Nephron progenitor cell (in vitro differentiated cells): ENCODE data around the gene MAGEB17.
A peak's percentile ranks its signal among the peaks of the same experiment; 100 is the strongest.

Experiments
- DNase-seq: peaks from one replicate; pipeline ENCODE4 v3.0.0; 2021
- H3K27ac Mint-ChIP-seq: 2 replicates; pipeline ENCODE4 v1.8.0; 2021; ENCODE audit warnings: mild to moderate bottlenecking, moderate library complexity, mixed read lengths
- H3K27me3 Mint-ChIP-seq: 2 replicates; pipeline ENCODE4 v1.8.0; 2021; ENCODE audit warnings: mild to moderate bottlenecking, low read depth, mixed read lengths; ENCODE audit not compliant: poor library complexity
- H3K36me3 Mint-ChIP-seq: 2 replicates; pipeline ENCODE4 v1.8.0; 2021; ENCODE audit warnings: low read depth, mixed read lengths
- H3K4me1 Mint-ChIP-seq: 2 replicates; pipeline ENCODE4 v1.8.0; 2021; ENCODE audit warnings: mixed read lengths
- H3K4me3 Mint-ChIP-seq: 2 replicates; pipeline ENCODE4 v1.8.0; 2021; ENCODE audit warnings: mild to moderate bottlenecking, moderate library complexity, mixed read lengths
- H3K9me3 Mint-ChIP-seq: 2 replicates; pipeline ENCODE4 v1.8.0; 2021; ENCODE audit warnings: mild to moderate bottlenecking, moderate library complexity, mixed read lengths
- TF ChIP-seq, protein P1 (sequence below): fragments of 200-600 bp; sonication (generic); IDR thresholded peaks from 2 replicates; pipeline ENCODE4 v1.5.0; 2021; ENCODE audit warnings: antibody characterized with exemption

MAGEB17 gene

GRCh38 chrX:16167181-16167580 is at the start of gene MAGEB17:
Gene MAGEB17, plus strand, starts transcription at chrX:16167481. Its CDS starts 2,902 bp downstream, at chrX:16170383.
- H3K4me1 Mint-ChIP-seq, result no peaks in the 10 kb centered on the region
- DNase-seq, result no peak
- H3K4me3 Mint-ChIP-seq, result no peak within 1 kb of the TSS
- TF ChIP-seq, protein P1, sequence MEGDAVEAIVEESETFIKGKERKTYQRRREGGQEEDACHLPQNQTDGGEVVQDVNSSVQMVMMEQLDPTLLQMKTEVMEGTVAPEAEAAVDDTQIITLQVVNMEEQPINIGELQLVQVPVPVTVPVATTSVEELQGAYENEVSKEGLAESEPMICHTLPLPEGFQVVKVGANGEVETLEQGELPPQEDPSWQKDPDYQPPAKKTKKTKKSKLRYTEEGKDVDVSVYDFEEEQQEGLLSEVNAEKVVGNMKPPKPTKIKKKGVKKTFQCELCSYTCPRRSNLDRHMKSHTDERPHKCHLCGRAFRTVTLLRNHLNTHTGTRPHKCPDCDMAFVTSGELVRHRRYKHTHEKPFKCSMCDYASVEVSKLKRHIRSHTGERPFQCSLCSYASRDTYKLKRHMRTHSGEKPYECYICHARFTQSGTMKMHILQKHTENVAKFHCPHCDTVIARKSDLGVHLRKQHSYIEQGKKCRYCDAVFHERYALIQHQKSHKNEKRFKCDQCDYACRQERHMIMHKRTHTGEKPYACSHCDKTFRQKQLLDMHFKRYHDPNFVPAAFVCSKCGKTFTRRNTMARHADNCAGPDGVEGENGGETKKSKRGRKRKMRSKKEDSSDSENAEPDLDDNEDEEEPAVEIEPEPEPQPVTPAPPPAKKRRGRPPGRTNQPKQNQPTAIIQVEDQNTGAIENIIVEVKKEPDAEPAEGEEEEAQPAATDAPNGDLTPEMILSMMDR, result no peak
- H3K27ac Mint-ChIP-seq, result peak within 1 kb of the TSS; percentile 57
- H3K9me3 Mint-ChIP-seq, result no peaks in the 10 kb centered on the region
- no peaks in the 10 kb centered on the region for H3K27me3 Mint-ChIP-seq
- no peaks in the 10 kb centered on the region for H3K36me3 Mint-ChIP-seq

- DNase-seq, result no peak
- H3K4me1 Mint-ChIP-seq, result peaks cover 9% of the 10 kb centered on the region
- H3K36me3 Mint-ChIP-seq, result no peaks in the 10 kb centered on the region
These were observed 47.7 kb upstream of the MAGEB17 start for GRCh38 chrX:16119353-16120220.

GRCh38 chrX:16120431-16120830 is 46.9 kb upstream of the MAGEB17 start:
- Mint-ChIP-seq H3K27ac (no peak overlapping the region), H3K4me3 (no peak overlapping the region), H3K27me3 (no peaks in the 10 kb centered on the region), H3K36me3 (no peaks in the 10 kb centered on the region), H3K9me3 (peaks cover 16% of the 10 kb centered on the region), H3K4me1 (peaks cover 9% of the 10 kb centered on the region)
- TF ChIP-seq, protein P1, result no peak
- DNase-seq, result no peak

More at GRCh38 chrX:16119353-16120220, 47.7 kb upstream of the MAGEB17 start:
- H3K9me3 Mint-ChIP-seq, result peaks cover 16% of the 10 kb centered on the region
- no peak overlapping the region for H3K27ac Mint-ChIP-seq
- TF ChIP-seq, protein P1, result no peak
- no peak overlapping the region for H3K4me3 Mint-ChIP-seq
- no peaks in the 10 kb centered on the region for H3K27me3 Mint-ChIP-seq

- H3K9me3 Mint-ChIP-seq, result peaks cover 8% of the 10 kb centered on the region
- H3K36me3 Mint-ChIP-seq, result no peaks in the 10 kb centered on the region
- TF ChIP-seq, protein P1, result peak; percentile 87
- H3K4me1 Mint-ChIP-seq, result peaks cover 9% of the 10 kb centered on the region
- peak within 1 kb of the TSS; percentile 58 for H3K4me3 Mint-ChIP-seq
- H3K27ac Mint-ChIP-seq, result no peak within 1 kb of the TSS
- DNase-seq, result peak; percentile 89
- H3K27me3 Mint-ChIP-seq, result no peaks in the 10 kb centered on the region
These were observed 44.0 kb upstream of the MAGEB17 start, which contains the start of gene GRPR for GRCh38 chrX:16123222-16123786. Gene GRPR, plus strand, starts transcription at chrX:16123565. Its CDS starts 389 bp downstream, at chrX:16123954.

- H3K9me3 Mint-ChIP-seq, result peaks cover 2% of the 10 kb centered on the region
- H3K36me3 Mint-ChIP-seq, result no peaks in the 10 kb centered on the region
- peaks cover 9% of the 10 kb centered on the region for H3K4me1 Mint-ChIP-seq
- TF ChIP-seq, protein P1, result no peak
- DNase-seq, result no peak
- H3K27me3 Mint-ChIP-seq, result no peaks in the 10 kb centered on the region
- H3K27ac Mint-ChIP-seq, result no peak overlapping the region
- no peak overlapping the region for H3K4me3 Mint-ChIP-seq
These were observed 43.1 kb upstream of the MAGEB17 start for GRCh38 chrX:16124201-16124600.
